ENCODE measurements around the gene CALM1.

DNA sequence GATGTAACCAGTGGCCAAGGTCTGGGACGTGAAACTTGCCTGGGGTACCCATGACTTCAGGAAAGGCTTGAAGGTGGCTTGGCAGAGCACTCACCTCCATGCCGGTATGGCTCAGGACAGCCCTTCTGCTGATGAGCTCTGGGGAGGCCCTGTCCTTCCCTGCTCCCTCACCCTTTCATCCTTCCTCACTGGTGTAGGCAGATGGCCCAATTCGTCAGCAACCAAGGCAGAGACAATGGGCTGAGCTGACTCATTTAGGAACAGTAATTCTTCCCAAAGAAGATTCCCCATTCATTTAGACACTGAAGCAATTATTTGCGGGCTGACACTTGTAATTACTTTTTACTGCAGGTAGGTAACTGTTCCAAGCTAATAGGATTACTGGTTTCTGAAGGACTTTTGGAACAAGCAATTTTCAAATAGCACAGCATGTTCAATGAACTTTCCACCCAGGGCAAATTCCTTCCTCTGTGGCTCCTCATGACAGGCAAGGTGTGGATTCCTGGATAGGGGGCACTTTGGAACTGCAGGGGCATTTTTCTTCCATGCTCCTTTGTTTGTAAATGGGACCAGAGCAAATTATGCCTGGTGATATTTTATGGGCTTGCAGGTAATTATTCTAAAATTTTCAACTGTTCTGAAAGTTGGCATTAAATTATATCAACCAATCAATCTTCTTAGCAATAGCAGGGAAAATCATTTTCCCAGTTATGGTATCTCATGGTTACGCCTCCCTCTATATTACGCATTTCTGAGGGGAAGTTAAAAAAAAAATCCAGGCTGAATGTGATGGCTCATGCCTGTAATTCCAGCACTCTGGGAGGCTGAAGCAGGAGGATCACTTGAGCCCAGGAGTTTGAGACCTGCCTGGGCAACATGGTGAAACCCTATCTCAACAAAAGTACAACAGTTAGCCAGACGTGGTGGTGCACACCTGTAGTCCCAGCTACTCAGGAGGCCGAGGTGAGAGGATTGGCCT is 41.0 kb upstream of the CALM1 start:
- TF ChIP-seq RARB (CRISPR knock-in tag; IDR thresholded peaks at IDR 0.05) = no peak
- TF ChIP-seq ZC3H10 (CRISPR knock-in tag; IDR thresholded peaks at IDR 0.05) = no peak
- no peak for TF ChIP-seq SNAI2 (CRISPR knock-in tag; IDR thresholded peaks at IDR 0.05)
- TF ChIP-seq BACH2 (CRISPR knock-in tag; IDR thresholded peaks at IDR 0.05; ENCODE audit: borderline replicate concordance) = no peak
- TF ChIP-seq ZFP30 (CRISPR knock-in tag; IDR thresholded peaks at IDR 0.05) = no peak
- TF ChIP-seq OSR1 (CRISPR knock-in tag; IDR thresholded peaks at IDR 0.05) = no peak
- TF ChIP-seq TOX (CRISPR knock-in tag; IDR thresholded peaks at IDR 0.05; ENCODE audit: borderline replicate concordance) = no peak
- TF ChIP-seq ZFP3 (CRISPR knock-in tag; IDR thresholded peaks at IDR 0.05) = no peak
